SU-DHL-6 (cell line): ENCODE measurements around the gene HS3ST4.

ENCODE experiments used
- CTCF ChIP-seq: fragments of 200-600 bp; sonication (generic); IDR thresholded peaks from one replicate; pipeline ENCODE4 v1.5.1; 2017; ENCODE audit warnings: antibody characterized with exemption, mild to moderate bottlenecking, low read length, moderate library complexity; ENCODE audit not compliant: insufficient read depth, poor library complexity, severe bottlenecking
- EZH2phosphoT487 ChIP-seq: fragments of 200-600 bp; sonication (generic), shearing (Covaris generic); conservative IDR thresholded peaks from 2 replicates; pipeline ENCODE4 v1.6.1; 2018; ENCODE audit warnings: mild to moderate bottlenecking, antibody characterized with exemption, low read length, moderate library complexity, mixed read lengths

- TF ChIP-seq CTCF: no peak
- no peak for TF ChIP-seq EZH2phosphoT487
Measured at GRCh38 chr16:25895380-25895779, 203.6 kb downstream of the HS3ST4 start.
